Hematopoietic multipotent progenitor cell (in vitro differentiated cells): Measurements from ENCODE around the gene PTGIS. TPM values are rescaled to one million over a fixed set of nuclear protein-coding genes. Genes with fewer than 3 reads are reported as not detected.
"Not testable (repeated sequence)": the region's sequence is repeated elsewhere in the genome, so short reads cannot be mapped to it uniquely, and the experiment has no call there.

Source experiments
- DNase-seq, 3 donors: peaks; one replicate each; pipeline ENCODE4 v3.0.0-alpha.2; 2011 to 2015; ENCODE audit warnings: low read depth in 2 of 3, low spot score in 2 of 3
- total RNA-seq: library from RNA; depleted of rRNA; stranded (reverse); fragments of >200 nt; gene quantifications from one replicate; pipeline ENCODE4 v1.2.3, GENCODE V29; 2012

The PTGIS gene
- total RNA-seq = not detected

GRCh38 chr20:49567421-49568277 lies at the start of gene PTGIS:
TSS of gene PTGIS (minus strand) at chr20:49568137. CDS start at chr20:49568116, 21 bp downstream.
- no peak for DNase-seq

- DNase-seq = not testable (repeated sequence)
Observed at GRCh38 chr20:49617394-49617793, 49.5 kb upstream of the PTGIS start.

- no peak for DNase-seq
Observed at GRCh38 chr20:49616154-49617007, 48.4 kb upstream of the PTGIS start.

GRCh38 chr20:49615401-49616153 lies 47.6 kb upstream of the PTGIS start:
- DNase-seq = no peak

- not testable (repeated sequence) for DNase-seq
Observed at GRCh38 chr20:49615051-49615400, 47.1 kb upstream of the PTGIS start.

GRCh38 chr20:49614338-49615050 lies 46.6 kb upstream of the PTGIS start:
- no peak for DNase-seq

- DNase-seq = no peak
Observed at GRCh38 chr20:49612127-49612738, 44.3 kb upstream of the PTGIS start.

- DNase-seq = not testable (repeated sequence)
Observed at GRCh38 chr20:49611539-49612126, 43.7 kb upstream of the PTGIS start.

- DNase-seq = peak; percentile 46 to 82 (median 81)
Observed at GRCh38 chr20:49610691-49611538, 43.0 kb upstream of the PTGIS start.

- peak; percentile 49 to 71 (median 57) for DNase-seq
Observed at GRCh38 chr20:49608752-49609670, 41.1 kb upstream of the PTGIS start.

GRCh38 chr20:49607568-49607967 lies 39.6 kb upstream of the PTGIS start:
- no peak for DNase-seq

GRCh38 chr20:49603209-49603627 lies 35.3 kb upstream of the PTGIS start:
- no peak for DNase-seq

- DNase-seq = no peak
Observed at GRCh38 chr20:49602345-49603208, 34.6 kb upstream of the PTGIS start.

- DNase-seq = no peak
Observed at GRCh38 chr20:49601153-49601924, 33.4 kb upstream of the PTGIS start.

GRCh38 chr20:49599746-49600113 lies 31.8 kb upstream of the PTGIS start:
- DNase-seq = no peak
